LHCN-M2 (cell line): ENCODE measurements around the gene NF1. TPM values are rescaled to one million over a fixed set of nuclear protein-coding genes. Genes with fewer than 3 reads are reported as not detected.
"Not testable (repeated sequence)": the region's sequence is repeated elsewhere in the genome, so short reads cannot be mapped to it uniquely, and the experiment has no call there.

ENCODE experiments used
- DNase-seq: peaks from one replicate; pipeline ENCODE4 v3.0.0-alpha.2; 2012; ENCODE audit warnings: low read depth
- total RNA-seq: library from RNA; depleted of rRNA; stranded (reverse); fragments of >200 nt; gene quantifications from 2 replicates; pipeline ENCODE4 v1.2.3, GENCODE V29; 2014

NF1 gene
- total RNA-seq, 1 experiment from 2014 or later: 27.3 TPM

DNA sequence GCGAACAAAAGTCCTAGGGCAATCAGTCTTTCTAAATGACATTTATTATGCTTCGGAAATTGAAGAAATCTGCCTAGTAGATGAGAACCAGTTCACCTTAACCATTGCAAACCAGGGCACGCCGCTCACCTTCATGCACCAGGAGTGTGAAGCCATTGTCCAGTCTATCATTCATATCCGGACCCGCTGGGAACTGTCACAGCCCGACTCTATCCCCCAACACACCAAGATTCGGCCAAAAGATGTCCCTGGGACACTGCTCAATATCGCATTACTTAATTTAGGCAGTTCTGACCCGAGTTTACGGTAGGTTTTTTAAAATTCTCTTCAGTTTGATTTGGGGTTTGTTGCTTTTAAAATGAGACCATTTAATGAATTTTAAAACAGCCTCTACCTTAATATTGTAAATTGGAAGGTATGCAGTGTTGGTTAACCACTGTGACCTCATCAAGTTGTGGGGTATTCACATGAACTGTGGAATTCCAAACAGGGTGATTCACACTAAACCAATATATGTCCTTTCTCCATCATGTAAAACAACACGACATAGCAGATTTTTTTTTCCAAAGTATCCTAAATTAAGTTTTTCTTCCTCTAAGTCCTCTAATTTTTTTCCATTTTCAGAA, 232.9 kb downstream of the NF1 start:
- peak; percentile 90 for DNase-seq

DNA sequence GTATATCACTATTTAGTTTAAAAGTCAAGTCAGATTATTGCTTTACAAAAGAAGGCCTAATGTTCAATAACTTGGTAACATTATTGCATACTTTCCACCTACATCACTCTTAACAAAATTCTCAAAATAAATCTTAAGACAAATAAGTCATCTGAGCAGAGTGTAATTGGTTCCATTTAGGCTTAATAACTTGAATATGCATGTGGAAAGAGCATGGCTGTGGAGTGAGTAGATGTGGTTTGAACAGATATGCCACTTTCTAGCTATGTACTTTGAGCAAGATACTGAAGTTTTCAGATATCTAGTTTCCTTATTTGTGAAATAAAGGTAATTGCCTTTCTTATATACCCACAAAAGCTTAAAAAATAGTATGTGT, 233.4 kb downstream of the NF1 start:
- DNase-seq: peak; percentile 66

- no peak for DNase-seq
These were observed 234.4 kb downstream of the NF1 start for GRCh38 chr17:31329221-31329620.

DNA sequence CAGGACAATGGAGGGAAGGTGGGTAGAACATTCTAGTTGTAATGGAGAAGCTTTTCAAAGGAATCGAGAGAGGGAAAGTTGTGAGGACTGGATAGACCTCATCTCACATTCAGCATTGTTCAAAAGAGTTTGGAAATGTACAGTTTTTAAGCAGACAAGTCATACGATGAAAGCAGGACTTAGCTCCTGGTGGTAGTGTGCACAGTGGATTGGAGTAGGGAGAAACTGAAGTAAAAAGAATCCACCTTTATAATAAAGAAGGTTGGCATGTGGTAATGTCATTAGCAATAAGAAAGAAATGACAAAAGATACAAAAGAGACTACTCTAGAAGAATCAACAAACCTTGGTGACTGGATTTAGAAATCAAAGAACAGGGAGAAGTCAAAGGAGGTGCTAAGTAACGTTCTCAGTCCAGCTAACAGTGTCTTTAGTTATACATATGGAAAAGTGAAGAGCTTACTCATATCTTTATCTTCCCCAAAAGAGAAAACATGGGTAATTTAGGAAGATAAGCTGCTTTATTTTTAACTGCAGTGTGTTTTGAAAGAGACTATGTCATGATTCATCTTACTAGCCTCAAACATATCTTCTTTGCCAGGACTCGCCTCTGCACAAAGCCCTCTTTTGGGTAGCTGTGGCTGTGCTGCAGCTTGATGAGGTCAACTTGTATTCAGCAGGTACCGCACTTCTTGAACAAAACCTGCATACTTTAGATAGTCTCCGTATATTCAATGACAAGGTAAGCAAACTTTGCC, 245.3 kb downstream of the NF1 start:
- DNase-seq: peak; percentile 56

GRCh38 chr17:31345191-31345747, 250.5 kb downstream of the NF1 start:
- DNase-seq: not testable (repeated sequence)

DNA sequence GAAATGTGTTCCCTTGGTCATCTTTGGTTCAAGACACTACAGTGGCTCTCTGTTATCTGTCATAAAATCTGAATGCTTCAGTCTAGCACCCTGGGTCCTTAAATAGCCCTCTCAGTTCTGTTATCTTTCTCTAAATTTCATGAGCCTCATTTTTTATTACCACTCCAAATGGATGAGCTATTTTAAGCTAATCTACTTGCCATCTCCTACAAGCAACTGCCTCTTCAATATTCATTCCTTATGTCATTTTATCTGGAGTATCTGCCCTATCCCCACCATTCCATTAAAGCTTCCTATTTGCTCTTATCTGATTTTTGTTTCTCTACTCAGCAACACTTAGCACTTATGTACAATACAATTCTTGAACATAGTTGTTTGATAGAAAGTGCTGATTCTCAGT, 254.7 kb downstream of the NF1 start:
- DNase-seq: no peak

- no peak for DNase-seq
These were observed 261.2 kb downstream of the NF1 start for GRCh38 chr17:31355935-31356334.

DNA sequence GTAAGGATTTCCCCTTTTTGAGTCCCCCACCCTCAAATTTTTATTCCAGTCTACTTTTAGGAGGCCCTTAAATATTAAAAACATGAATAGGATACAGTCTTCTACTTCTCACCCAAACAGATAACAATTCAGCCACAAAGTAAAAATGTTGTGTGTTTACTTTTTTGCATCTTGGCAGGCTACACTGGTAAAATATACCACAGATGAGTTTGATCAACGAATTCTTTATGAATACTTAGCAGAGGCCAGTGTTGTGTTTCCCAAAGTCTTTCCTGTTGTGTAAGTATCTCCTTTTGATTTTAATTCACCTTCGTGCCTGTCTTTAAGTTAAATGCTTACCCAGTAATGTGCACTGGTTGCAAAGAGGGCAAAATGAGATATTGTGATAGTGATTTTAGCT, 262.3 kb downstream of the NF1 start:
- no peak for DNase-seq

GRCh38 chr17:31357839-31358394, 263.1 kb downstream of the NF1 start:
- DNase-seq: peak; percentile 63

GRCh38 chr17:31364012-31364411, 269.2 kb downstream of the NF1 start:
- DNase-seq: no peak

GRCh38 chr17:31366088-31366487, 271.3 kb downstream of the NF1 start:
- no peak for DNase-seq

DNA sequence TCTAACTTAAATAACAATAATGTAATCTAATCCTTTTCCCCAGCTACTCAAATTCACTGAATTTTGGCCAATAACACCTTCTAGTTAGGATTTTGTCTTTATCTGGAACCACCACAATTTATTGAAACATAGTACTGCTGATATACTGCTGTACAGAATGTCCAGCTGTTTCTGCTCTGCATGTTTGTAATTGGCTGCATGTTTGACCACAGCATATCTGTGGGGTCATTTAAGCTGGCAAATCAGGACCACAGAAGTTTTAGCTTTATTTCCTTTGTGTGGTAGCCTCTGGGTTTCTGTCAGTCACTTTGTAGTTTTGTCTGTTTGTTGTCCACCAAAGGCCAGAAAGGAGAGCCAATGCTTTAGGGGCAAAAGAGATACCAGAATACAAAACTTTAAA, 274.5 kb downstream of the NF1 start:
- peak; percentile 84 for DNase-seq

DNA sequence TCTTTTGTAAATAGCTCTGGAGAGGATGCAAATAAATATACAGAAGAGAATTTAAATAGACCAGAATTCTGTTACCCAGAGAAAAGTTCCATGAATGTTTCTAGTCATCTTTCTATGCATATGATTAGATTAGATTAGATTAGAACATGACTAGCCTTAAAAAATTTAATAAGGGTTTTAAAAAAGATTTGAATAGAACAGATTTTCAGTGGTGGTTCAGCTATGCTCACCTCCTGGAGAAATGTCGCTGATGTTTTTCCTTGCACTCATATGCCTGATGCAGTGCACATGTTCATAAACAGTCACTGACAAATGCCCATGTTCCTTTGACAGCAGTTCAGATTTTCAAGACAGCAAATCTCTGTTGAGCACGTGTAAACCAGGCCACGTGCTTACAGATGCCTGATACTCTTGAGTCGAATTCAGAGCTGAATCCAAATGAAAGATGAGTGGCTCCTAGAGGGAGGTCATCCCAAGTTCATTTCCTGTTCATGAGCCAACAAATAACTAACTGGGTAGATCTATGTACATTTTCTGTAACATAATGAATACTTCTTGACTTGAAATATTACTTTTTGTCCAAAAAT, 276.8 kb downstream of the NF1 start:
- DNase-seq: peak; percentile 67

GRCh38 chr17:31373150-31374093, 278.6 kb downstream of the NF1 start:
- peak; percentile 65 for DNase-seq

- no peak for DNase-seq
These were observed 279.3 kb downstream of the NF1 start for GRCh38 chr17:31374094-31374447.

DNA sequence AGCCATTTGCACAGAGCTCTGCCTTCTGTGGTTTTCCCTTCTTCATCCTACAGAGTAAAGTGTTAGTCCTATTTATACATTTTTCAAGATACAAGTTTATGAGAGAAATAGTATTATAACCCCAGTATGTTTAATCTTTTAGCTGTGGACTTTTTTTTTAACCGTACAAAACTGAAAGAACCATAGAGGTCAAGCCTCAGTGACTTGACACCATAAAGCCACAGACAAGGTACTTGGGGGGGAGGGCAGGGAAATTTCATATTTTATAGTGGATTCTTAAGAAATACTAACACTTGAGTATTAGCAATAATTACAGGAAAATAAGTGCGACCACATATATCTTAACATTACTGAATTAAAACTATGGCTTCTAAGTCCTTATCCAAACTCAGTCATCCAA, 279.7 kb downstream of the NF1 start:
- DNase-seq: no peak

DNA sequence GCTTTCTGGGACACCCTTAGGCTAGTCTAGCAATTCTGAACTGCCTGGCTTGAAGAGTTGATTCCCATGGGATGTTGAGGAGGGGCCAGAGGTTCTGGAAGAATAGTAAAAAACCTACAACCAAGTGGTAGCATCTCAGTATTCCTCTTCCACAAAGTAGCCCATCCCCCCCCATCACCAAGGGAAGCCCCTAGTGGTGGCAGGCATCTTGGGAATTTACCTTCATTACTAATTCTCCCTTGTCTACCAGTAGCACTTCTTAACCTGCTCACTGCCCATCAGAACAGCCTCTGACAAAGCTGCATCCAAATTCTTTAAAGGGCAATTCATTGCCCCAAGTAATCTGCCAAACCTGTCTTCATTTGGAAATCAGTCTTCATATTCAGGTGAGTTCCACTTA, 283.9 kb downstream of the NF1 start:
- DNase-seq: no peak

DNA sequence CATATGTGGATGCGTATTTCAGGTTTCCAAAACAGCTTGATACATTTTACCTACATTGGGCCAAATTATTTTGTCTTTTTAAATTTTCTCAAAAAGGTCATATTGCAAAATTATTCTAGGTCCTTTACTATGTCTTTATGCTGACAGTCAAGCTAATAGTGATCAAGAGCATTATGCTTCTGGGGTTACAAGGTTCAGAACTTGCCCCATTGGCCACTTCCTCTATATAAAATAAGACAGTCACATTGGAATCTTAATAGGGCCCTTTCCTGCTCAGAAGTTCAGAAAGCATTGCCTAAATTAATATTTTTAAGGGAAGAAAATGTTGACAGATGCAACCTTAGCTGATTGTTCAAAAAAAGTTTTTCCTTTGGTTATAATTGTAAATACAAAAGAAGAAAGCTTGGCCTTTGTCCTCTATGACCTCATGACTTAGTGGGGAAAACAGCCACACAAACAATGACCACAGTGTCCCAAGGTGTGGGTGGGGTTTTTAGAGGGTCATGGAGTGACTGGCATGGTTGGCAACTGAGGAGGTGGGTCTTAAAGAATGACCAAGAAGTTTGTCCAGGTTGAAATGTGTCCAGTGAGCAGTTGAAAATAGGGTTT, 284.9 kb downstream of the NF1 start:
- no peak for DNase-seq

DNA sequence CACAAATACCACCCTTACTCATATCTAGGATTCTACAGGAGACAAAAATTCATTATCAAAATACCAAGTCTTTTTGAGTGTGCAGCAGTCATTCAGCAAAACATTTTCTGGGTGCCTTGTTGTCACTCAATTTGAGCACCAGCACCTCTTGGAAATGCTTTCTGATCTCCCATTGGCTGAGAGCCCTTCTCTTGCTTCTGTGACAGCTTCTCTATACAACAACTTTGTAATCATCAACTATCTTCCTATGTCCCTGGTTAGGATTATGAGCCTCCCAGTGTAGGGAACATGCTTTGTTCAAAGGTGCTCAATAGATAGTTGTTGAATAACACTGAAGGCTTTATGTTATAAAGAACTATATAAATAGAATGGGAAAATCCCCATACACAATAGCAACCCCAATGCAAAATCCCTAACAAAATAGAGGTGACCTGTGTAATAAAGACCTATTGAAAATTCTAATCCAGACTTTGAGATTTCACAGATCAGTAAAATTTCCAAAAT, 286.4 kb downstream of the NF1 start:
- DNase-seq: no peak

DNA sequence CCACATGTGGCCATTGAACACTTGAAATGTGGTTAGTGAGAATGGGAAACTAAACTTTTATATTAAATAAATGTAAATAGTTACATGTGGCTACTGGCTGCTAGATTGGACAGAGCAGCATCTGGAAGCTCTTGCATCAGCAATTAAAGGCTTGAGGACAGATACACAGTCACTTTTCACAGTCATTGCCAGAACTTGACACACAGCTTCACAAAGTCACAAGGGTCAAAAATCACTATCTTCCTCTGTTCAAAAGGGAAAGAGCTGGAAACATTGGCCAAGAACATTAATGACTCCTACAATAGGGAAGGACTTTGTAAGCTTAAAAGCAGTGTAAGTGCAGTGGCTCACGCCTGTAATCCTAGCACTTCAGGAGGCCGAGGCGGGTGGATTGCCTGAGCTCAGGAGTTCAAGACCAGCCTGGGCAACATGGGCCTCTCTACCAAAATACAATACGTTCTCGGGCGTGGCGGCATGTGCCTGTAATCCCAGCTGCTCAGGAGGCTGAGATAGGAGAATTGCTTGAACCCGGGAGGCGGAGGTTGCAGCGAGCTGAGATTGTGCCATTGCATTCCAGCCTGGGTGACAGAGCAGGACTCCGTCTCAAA, 288.0 kb downstream of the NF1 start:
- not testable (repeated sequence) for DNase-seq
